Retinal pigment epithelial cell (primary cell): Measurements from ENCODE around the gene AJAP1.

Experiments used
- DNase-seq: peaks from one replicate; pipeline ENCODE4 v3.0.0-alpha.2; 2010; ENCODE audit warnings: low read depth
- H3K4me3 ChIP-seq: 2 replicates; pipeline ENCODE4 v1.5.1; 2011; ENCODE audit warnings: mild to moderate bottlenecking, low read length, control low read depth, moderate library complexity
- TF ChIP-seq, protein P1 (sequence below): conservative IDR thresholded peaks from 2 replicates; pipeline ENCODE4 v1.5.1; 2011; ENCODE audit warnings: low read depth, low read length, control low read depth, inconsistent platforms

AJAP1 gene

DNA sequence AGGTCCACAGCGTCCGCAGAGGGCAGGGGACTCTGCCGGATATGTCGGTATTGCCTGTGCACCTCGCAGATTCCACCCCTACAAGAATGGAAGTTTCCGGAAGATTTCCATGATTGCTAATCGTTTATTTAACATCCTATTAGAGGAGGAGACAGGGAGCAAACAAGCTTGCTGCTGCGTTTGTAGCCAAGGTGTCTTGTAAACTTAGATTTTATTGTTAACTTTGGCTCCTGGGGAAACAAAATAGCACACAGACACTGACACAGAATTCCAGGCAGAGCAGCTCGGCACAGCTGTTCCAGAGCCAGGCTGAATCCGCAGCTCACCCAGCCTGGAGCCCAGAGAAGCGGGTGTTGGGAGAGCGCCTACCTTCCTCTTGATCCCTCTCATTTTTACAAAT, 75.7 kb downstream of the AJAP1 start:
- DNase-seq: no peak
- no peak overlapping the region for H3K4me3 ChIP-seq
- TF ChIP-seq, protein P1, sequence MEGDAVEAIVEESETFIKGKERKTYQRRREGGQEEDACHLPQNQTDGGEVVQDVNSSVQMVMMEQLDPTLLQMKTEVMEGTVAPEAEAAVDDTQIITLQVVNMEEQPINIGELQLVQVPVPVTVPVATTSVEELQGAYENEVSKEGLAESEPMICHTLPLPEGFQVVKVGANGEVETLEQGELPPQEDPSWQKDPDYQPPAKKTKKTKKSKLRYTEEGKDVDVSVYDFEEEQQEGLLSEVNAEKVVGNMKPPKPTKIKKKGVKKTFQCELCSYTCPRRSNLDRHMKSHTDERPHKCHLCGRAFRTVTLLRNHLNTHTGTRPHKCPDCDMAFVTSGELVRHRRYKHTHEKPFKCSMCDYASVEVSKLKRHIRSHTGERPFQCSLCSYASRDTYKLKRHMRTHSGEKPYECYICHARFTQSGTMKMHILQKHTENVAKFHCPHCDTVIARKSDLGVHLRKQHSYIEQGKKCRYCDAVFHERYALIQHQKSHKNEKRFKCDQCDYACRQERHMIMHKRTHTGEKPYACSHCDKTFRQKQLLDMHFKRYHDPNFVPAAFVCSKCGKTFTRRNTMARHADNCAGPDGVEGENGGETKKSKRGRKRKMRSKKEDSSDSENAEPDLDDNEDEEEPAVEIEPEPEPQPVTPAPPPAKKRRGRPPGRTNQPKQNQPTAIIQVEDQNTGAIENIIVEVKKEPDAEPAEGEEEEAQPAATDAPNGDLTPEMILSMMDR: no peak

DNA sequence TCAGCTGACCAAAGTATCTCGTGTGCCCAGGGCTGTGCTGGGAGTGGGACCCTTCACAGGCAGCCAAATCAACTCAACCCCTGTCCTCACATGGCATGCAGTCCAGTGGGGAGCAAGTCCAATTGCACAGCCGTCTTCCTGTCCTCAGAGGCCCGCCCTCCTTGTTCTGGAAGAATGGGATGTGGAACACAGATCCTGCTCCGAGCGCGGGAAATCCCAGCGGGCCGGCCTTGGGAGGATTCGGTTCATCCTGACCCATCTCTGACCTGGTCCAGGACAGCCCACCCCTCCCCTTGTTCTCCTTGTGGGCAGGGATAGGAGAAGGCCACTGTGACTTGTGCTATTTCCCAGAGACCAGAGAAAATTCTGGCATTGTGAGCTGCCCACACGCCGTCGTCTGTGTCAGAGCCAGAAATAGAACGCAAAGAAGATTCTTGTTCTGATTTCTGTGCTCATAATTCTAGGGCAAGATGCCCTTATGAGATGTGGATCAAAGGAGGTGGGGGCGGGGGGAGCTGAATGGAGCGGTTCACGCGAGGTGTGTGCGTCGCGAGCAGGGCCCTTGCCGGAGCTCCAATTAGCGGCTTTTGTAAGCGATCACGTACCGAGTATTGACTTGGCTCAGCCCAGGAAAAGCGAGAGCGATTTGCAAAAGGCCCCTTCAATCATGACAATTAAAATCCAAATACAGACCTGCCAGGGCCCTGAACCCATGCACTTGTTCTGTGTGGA, 79.2 kb downstream of the AJAP1 start:
- no peak overlapping the region for H3K4me3 ChIP-seq
- TF ChIP-seq, protein P1: no peak

DNA sequence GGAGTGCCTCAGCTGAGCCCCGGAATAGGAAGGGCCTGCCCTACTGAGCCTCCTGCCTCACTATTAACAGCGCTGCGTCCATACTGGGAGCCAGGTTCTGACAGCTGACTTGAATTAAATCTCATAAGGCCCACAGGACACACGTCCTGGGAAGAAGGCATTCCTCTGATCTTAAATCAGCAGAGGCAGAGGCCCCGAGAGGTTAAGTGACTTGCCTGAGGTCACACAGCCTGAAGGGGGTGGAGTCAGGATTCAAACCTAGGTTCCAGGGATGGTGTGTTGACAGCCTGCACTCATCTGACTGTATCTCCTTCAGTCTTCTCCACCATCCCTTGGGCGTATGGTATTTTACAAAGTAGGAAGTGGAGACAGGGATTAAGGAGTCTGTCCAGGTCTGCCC, 79.8 kb downstream of the AJAP1 start:
- TF ChIP-seq, protein P1: no peak
- no peak overlapping the region for H3K4me3 ChIP-seq

More for the DNA sequence above, 79.2 kb downstream of the AJAP1 start:
- DNase-seq: no peak

DNA sequence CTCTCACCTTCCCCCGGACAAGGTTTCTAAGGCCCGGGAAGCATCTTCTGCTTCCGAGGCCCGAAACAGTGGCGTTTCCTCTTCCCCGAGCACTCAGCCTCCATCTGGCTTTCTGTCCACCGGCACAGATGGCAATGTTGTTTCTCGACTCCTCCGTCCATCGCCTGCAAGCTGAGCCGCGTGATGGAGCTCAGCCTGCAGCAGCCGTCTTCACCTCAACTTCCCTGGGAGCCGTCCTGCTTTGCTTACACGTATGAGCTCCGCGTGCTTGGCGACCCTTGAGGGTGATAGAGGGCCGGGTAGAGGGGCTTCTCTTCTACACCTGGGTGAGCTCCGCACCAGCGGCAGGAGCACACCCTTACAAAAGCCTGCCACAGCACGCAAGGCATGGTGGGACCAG, 80.4 kb downstream of the AJAP1 start:
- no peak overlapping the region for H3K4me3 ChIP-seq
- TF ChIP-seq, protein P1: no peak
- DNase-seq: no peak

More for the DNA sequence above, 79.8 kb downstream of the AJAP1 start:
- DNase-seq: no peak

DNA sequence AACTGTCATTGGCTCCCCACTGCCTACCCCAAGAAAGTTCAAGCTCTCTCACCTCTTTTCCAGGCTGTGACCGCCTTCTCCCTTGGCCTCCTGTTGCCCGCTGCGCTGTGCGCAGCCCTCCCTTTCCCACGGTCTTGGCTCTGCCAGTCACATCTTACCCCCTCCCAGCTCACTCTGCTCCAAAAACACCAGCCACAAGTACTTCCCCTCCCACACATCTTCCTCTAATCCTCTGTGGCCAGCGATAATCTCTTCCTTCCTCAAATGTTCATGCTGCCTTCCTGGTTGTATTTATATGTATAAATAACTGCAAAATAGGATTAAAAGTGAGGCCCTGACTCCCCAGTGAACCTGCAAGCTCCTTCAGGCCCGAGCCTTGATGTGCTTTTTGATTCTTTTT, 81.8 kb downstream of the AJAP1 start:
- peak; percentile 28 for DNase-seq
- H3K4me3 ChIP-seq: no peak overlapping the region
- TF ChIP-seq, protein P1: no peak

DNA sequence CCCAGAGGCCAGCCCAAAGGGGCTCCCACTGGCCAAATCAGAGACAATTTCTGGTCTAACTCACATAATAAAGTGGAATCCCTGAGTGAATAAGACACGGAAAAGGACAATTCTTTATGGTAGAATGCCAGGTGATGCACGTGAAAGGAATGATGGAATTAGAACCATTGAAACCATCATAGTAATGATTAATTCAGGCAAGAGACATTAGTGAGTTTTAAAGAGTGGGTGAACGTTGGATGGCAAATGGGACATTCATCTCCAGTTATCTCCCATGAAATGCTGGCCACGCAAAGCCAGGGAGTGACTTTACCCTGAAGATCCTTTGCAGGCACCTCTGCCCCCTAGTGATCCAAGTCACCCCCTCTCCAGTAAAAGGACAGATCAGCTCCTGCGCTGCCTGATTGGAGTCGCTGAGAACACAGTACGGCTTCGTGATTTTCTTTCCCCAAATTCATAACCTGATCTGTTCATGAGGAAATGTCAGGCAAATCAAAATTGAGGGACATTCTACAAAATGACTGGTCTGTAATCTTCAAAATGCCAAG, 87.5 kb downstream of the AJAP1 start:
- no peak overlapping the region for H3K4me3 ChIP-seq
- DNase-seq: no peak
- TF ChIP-seq, protein P1: no peak
